ENCODE measurements around the gene FAM107B. TPM values are rescaled to one million over a fixed set of nuclear protein-coding genes. Genes with fewer than 3 reads are reported as not detected.

The FAM107B gene
- total and polyA plus RNA-seq, 2 of the 4 experiments (the other 2 are of a cell fraction) = 26.4 to 27.1 TPM

GRCh38 chr10:14664345-14664744 is 110.4 kb downstream of the FAM107B start:
- ATAC-seq (ENCODE audit: low read depth) (no peak), DNase-seq (no peak)
- Histone ChIP-seq H3K4me2 (ENCODE audit: low read depth, low read length) (no peak overlapping the region), H3K79me1 (ENCODE audit: low read depth in 1 of 2, low read length in 2 of 2) (no peaks in the 10 kb centered on the region), H3K18ac (ENCODE audit: low read depth, low read length) (no peak overlapping the region), H4K91ac (ENCODE audit: insufficient read depth, low read depth, low read length) (no peak overlapping the region), H2BK5ac (ENCODE audit: low read depth, low read length, poor library complexity, severe bottlenecking) (no peak overlapping the region), H3K9me1 (ENCODE audit: insufficient read depth, low read length) (no peaks in the 10 kb centered on the region; the same call in 1 of the 2 replicates), H2AK5ac (ENCODE audit: low read depth, low read length) (no peak overlapping the region), H2AK9ac (replicated peaks; ENCODE audit: low read depth, low read length, poor library complexity) (no peak overlapping the region), H3K27ac (ENCODE audit: insufficient read depth, low read length) (no peak overlapping the region), H3K56ac (ENCODE audit: extremely low read depth, insufficient read depth, low read length) (no peak overlapping the region), H3K4me1 (ENCODE audit: control insufficient read depth, insufficient read depth, low read length) (0 out of 2 replicates have a peak, but pooled peaks cover 2% of the 10 kb centered on the region), H4K20me1 (ENCODE audit: insufficient read depth, low read length) (no peaks in the 10 kb centered on the region), H2BK120ac (ENCODE audit: low read depth, low read length) (no peak overlapping the region), H2BK15ac (ENCODE audit: low read depth, low read length) (no peak overlapping the region), H4K8ac (ENCODE audit: low read depth in 2 of 2, low read length in 2 of 2) (no peak overlapping the region), H3K23ac (ENCODE audit: low read depth, low read length) (no peak overlapping the region), H3K36me3 (ENCODE audit: control insufficient read depth, insufficient read depth, low read length) (no peaks in the 10 kb centered on the region), H3K9me3 (ENCODE audit: control insufficient read depth, insufficient read depth, low read length) (no peaks in the 10 kb centered on the region), H4K5ac (ENCODE audit: low read depth, low read length) (no peak overlapping the region), H2AFZ (replicated peaks; ENCODE audit: low read length, poor library complexity) (no peak overlapping the region), H3K27me3 (ENCODE audit: control insufficient read depth, insufficient read depth, low read length) (0 out of 2 replicates have a peak, but pooled peaks cover 2% of the 10 kb centered on the region), H3K4me3 (ENCODE audit: insufficient read depth, low read depth, low read length) (no peak overlapping the region), H3K14ac (replicated peaks; ENCODE audit: low read depth, low read length) (no peak overlapping the region), H3K9ac (ENCODE audit: low read depth, low read length) (no peak overlapping the region), H3K4ac (ENCODE audit: low read depth, low read length) (no peak overlapping the region), H2BK20ac (ENCODE audit: low read depth, low read length) (no peak overlapping the region)
- intact Hi-C loops (cut with micrococcal nuclease) = no loop called here
- ChIA-PET CTCF (no interaction called here), POLR2A (ENCODE audit: unreplicated experiment) (no interaction called here)
- WGBS, 2 experiments (ENCODE audit: extremely low coverage in 2 of 2, insufficient read length in 1 of 2) = no CpG with 5 or more reads among the region's 1 CpG
- dilution Hi-C loops (cut with HindIII; ENCODE audit: low sequenced_read_pairs, unreplicated experiment) = no loop called here
- in situ Hi-C loops (cut with MboI; ENCODE audit: low sequenced_read_pairs) = no loop called here
- BruUV-seq (replicated peaks) = no TSS peak
- TF ChIP-seq RCOR1 (IDR thresholded peaks at IDR 0.05; ENCODE audit: insufficient replicate concordance, low read length) = no peak
- TF ChIP-seq CTCF (conservative IDR thresholded peaks at IDR 0.05; ENCODE audit: low read depth, low read length) = no peak
- TF ChIP-seq MXI1 (IDR thresholded peaks at IDR 0.05; ENCODE audit: borderline replicate concordance, low read depth, low read length) = no peak
- no peak for TF ChIP-seq MAZ (IDR thresholded peaks at IDR 0.05; ENCODE audit: borderline replicate concordance, low read depth, low read length)
- no peak for TF ChIP-seq RFX5 (IDR thresholded peaks at IDR 0.05; ENCODE audit: low read depth, low read length)
- no peak for TF ChIP-seq POLR2A (IDR thresholded peaks at IDR 0.05; ENCODE audit: low read depth, low read length)
- no peak for TF ChIP-seq FOS (IDR thresholded peaks at IDR 0.05; ENCODE audit: low read depth, low read length)
- no peak for TF ChIP-seq NFE2L2 (IDR thresholded peaks at IDR 0.05; ENCODE audit: low read depth, low read length)
- TF ChIP-seq CHD1 (IDR thresholded peaks at IDR 0.05; ENCODE audit: low read depth, low read length) = no peak
- TF ChIP-seq BHLHE40 (IDR thresholded peaks at IDR 0.05; ENCODE audit: low read depth, low read length) = no peak
- no peak for TF ChIP-seq USF2 (IDR thresholded peaks at IDR 0.05; ENCODE audit: low read depth, low read length)
- no peak for TF ChIP-seq SMC3 (IDR thresholded peaks at IDR 0.05; ENCODE audit: low read depth, low read length)
- TF ChIP-seq RAD21 (IDR thresholded peaks at IDR 0.05; ENCODE audit: low read length) = no peak
- no peak for TF ChIP-seq ELK1 (IDR thresholded peaks at IDR 0.05; ENCODE audit: borderline replicate concordance, low read depth, low read length)
- TF ChIP-seq CEBPB (IDR thresholded peaks at IDR 0.05; ENCODE audit: low read depth, low read length) = no peak
- no peak for TF ChIP-seq MAFK (IDR thresholded peaks at IDR 0.05; ENCODE audit: low read depth, low read length)

All from IMR-90 (cell line).